Measurements from ENCODE around the gene CNGB1. TPM values are rescaled to one million over a fixed set of nuclear protein-coding genes. Genes with fewer than 3 reads are reported as not detected.

The CNGB1 gene
- polyA plus RNA-seq, 1 donor from 2014 or later = 20.7 TPM

GRCh38 chr16:57977418-57978069 lies 6.6 kb upstream of the CNGB1 start:
- H2AFZ ChIP-seq (ENCODE audit: low read depth, low read length) = no peak overlapping the region
- no peaks in the 10 kb centered on the region for H3K27me3 ChIP-seq (ENCODE audit: insufficient read depth, low read depth, low read length)
- H3K4me2 ChIP-seq (ENCODE audit: low read length) = no peak overlapping the region
- no peak for TF ChIP-seq EP300 (conservative IDR thresholded peaks at IDR 0.05; ENCODE audit: poor library complexity, severe bottlenecking)
- TF ChIP-seq RAD21 (conservative IDR thresholded peaks at IDR 0.05) = no peak
- no peak for TF ChIP-seq MXI1 (conservative IDR thresholded peaks at IDR 0.05; ENCODE audit: poor library complexity, severe bottlenecking)
- TF ChIP-seq, protein P1, sequence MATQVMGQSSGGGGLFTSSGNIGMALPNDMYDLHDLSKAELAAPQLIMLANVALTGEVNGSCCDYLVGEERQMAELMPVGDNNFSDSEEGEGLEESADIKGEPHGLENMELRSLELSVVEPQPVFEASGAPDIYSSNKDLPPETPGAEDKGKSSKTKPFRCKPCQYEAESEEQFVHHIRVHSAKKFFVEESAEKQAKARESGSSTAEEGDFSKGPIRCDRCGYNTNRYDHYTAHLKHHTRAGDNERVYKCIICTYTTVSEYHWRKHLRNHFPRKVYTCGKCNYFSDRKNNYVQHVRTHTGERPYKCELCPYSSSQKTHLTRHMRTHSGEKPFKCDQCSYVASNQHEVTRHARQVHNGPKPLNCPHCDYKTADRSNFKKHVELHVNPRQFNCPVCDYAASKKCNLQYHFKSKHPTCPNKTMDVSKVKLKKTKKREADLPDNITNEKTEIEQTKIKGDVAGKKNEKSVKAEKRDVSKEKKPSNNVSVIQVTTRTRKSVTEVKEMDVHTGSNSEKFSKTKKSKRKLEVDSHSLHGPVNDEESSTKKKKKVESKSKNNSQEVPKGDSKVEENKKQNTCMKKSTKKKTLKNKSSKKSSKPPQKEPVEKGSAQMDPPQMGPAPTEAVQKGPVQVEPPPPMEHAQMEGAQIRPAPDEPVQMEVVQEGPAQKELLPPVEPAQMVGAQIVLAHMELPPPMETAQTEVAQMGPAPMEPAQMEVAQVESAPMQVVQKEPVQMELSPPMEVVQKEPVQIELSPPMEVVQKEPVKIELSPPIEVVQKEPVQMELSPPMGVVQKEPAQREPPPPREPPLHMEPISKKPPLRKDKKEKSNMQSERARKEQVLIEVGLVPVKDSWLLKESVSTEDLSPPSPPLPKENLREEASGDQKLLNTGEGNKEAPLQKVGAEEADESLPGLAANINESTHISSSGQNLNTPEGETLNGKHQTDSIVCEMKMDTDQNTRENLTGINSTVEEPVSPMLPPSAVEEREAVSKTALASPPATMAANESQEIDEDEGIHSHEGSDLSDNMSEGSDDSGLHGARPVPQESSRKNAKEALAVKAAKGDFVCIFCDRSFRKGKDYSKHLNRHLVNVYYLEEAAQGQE (IDR thresholded peaks at IDR 0.05; ENCODE audit: borderline replicate concordance) = no peak
- no peak for TF ChIP-seq TAF1 (IDR thresholded peaks at IDR 0.05; ENCODE audit: low read depth)
- no peak for TF ChIP-seq EZH2 (IDR thresholded peaks at IDR 0.05; ENCODE audit: borderline replicate concordance, insufficient read depth, low read length, poor library complexity, severe bottlenecking)
- TF ChIP-seq POLR2AphosphoS5 (IDR thresholded peaks at IDR 0.05) = no peak
- TF ChIP-seq CTCF (IDR thresholded peaks at IDR 0.05; ENCODE audit: poor library complexity, severe bottlenecking) = no peak
- TF ChIP-seq SMC3 (conservative IDR thresholded peaks at IDR 0.05; ENCODE audit: poor library complexity) = no peak
- no peak overlapping the region for H3K4me3 ChIP-seq (ENCODE audit: low read length)
- no peaks in the 10 kb centered on the region for H3K36me3 ChIP-seq (ENCODE audit: insufficient read depth, low read length)
- H3K79me2 ChIP-seq (replicated peaks; ENCODE audit: insufficient read depth, low read length) = no peaks in the 10 kb centered on the region
- H3K9ac ChIP-seq (ENCODE audit: low read length) = no peak overlapping the region
- H4K20me1 ChIP-seq (ENCODE audit: insufficient read depth) = no peaks in the 10 kb centered on the region
- H3K27ac ChIP-seq (ENCODE audit: low read length) = no peak overlapping the region
- H3K9me3 ChIP-seq (ENCODE audit: low read length) = no peaks in the 10 kb centered on the region
- H3K9me2 ChIP-seq (ENCODE audit: insufficient read depth, low read length) = no peaks in the 10 kb centered on the region
- no peaks in the 10 kb centered on the region for H3F3A ChIP-seq (ENCODE audit: insufficient read depth, low read length, poor library complexity, severe bottlenecking)

GRCh38 chr16:57976331-57976796 lies 5.4 kb upstream of the CNGB1 start:
- H2AFZ ChIP-seq (ENCODE audit: low read depth, low read length) = no peak overlapping the region
- no peak overlapping the region for H3K4me2 ChIP-seq (ENCODE audit: low read length)
- no peak overlapping the region for H3K9ac ChIP-seq (ENCODE audit: low read length)

More at GRCh38 chr16:57976331-57976796, 5.4 kb upstream of the CNGB1 start:
- Histone ChIP-seq H3K9me2 (ENCODE audit: insufficient read depth, low read length) (no peaks in the 10 kb centered on the region), H3K79me2 (replicated peaks; ENCODE audit: insufficient read depth, low read length) (no peaks in the 10 kb centered on the region), H3K9me3 (ENCODE audit: low read length) (no peaks in the 10 kb centered on the region), H3K27me3 (ENCODE audit: insufficient read depth, low read depth, low read length) (no peaks in the 10 kb centered on the region), H3K36me3 (ENCODE audit: insufficient read depth, low read length) (no peaks in the 10 kb centered on the region), H3K4me3 (ENCODE audit: low read length) (no peak overlapping the region), H3K27ac (ENCODE audit: low read length) (no peak overlapping the region), H4K20me1 (ENCODE audit: insufficient read depth) (no peaks in the 10 kb centered on the region), H3F3A (ENCODE audit: insufficient read depth, low read length, poor library complexity, severe bottlenecking) (no peaks in the 10 kb centered on the region)
- no peak for TF ChIP-seq MXI1 (conservative IDR thresholded peaks at IDR 0.05; ENCODE audit: poor library complexity, severe bottlenecking)
- no peak for TF ChIP-seq SMC3 (conservative IDR thresholded peaks at IDR 0.05; ENCODE audit: poor library complexity)
- no peak for TF ChIP-seq RAD21 (conservative IDR thresholded peaks at IDR 0.05)
- no peak for TF ChIP-seq EZH2 (IDR thresholded peaks at IDR 0.05; ENCODE audit: borderline replicate concordance, insufficient read depth, low read length, poor library complexity, severe bottlenecking)
- TF ChIP-seq EP300 (conservative IDR thresholded peaks at IDR 0.05; ENCODE audit: poor library complexity, severe bottlenecking) = no peak
- TF ChIP-seq TAF1 (IDR thresholded peaks at IDR 0.05; ENCODE audit: low read depth) = no peak
- TF ChIP-seq, protein P1 (IDR thresholded peaks at IDR 0.05; ENCODE audit: borderline replicate concordance) = no peak
- no peak for TF ChIP-seq POLR2AphosphoS5 (IDR thresholded peaks at IDR 0.05)
- TF ChIP-seq CTCF (IDR thresholded peaks at IDR 0.05; ENCODE audit: poor library complexity, severe bottlenecking) = no peak

Data from neural cell (in vitro differentiated cells).